Measurements from ENCODE around the gene DENND5B.
"Not testable (repeated sequence)": the region's sequence is repeated elsewhere in the genome, so short reads cannot be mapped to it uniquely, and the experiment has no call there.

The DENND5B gene

DNA sequence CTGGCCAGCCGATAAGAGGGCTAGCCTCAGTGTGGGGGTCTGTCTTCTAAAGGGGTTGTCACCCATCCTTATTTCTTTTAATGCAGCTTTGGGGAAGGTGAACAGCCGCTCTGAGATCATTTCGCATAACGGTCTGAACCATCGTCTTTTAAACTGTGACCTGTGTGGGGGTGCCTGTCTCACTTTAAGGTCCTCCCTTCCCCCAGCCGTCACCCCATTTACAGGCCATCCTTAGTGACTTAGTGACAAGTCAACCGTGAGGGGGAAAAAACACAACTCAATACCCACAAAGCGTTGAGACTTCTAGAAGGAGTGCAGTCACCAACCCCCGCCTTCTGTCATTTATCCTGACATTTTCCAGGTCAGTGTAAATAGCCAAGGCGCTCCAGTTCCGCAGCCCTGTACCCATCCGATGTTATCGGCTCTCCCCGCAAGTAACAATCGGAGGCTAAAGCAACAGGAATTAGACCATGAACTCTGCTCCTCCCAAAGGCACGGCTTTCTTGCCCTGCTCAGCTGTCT lies 505 bp upstream of the DENND5B start:
- no peak for DNase-seq (ENCODE audit: low read depth)

- DNase-seq (ENCODE audit: low read depth), result peak; percentile 77
Measured at GRCh38 chr12:31589904-31590641, 863 bp downstream of the DENND5B start.

GRCh38 chr12:31589598-31589903 lies 1.4 kb downstream of the DENND5B start:
- no peak for DNase-seq (ENCODE audit: low read depth)

DNA sequence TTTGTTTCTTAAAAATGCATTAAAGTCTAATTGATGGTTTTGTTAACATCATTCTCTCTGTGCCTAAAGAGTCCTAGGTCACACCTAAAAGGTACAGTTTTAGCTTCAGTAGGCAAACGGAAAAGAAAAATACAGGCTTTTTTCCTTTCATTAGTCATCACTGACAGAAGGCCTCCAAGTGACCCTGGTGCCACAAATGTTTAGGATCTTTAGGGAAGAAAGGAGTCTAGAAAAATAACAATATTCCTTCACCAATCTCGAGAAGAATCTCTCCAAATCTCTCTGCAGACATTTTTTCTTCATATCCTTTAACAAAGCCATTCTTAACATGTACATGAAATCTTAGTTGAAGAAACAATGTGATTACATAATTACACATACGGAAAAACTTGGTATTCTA lies 2.0 kb downstream of the DENND5B start:
- no peak for DNase-seq (ENCODE audit: low read depth)

DNA sequence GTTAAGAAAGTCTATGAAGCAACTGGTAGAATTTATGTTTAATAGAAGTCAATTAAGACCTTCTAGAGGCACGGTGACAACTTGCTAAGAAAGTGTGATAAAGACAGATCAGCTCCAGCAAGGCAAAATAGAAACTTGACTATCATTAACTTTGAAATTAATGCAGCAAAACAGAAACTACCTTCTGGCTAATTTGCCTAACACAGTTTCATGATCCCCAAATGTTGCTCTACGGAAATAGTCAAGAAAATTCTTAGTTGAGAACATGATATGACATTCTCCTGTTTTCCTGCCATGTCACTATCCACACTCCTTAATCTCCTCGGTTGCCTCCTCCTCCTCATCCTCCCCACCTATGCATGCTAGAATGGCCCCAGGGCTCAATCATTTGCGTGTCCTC lies 4.2 kb downstream of the DENND5B start:
- no peak for DNase-seq (ENCODE audit: low read depth)

- no peak for DNase-seq (ENCODE audit: low read depth)
Measured at GRCh38 chr12:31585895-31586294, 5.0 kb downstream of the DENND5B start.

- DNase-seq (ENCODE audit: low read depth), result peak; percentile 90
Measured at GRCh38 chr12:31585271-31585670, 5.7 kb downstream of the DENND5B start.

DNA sequence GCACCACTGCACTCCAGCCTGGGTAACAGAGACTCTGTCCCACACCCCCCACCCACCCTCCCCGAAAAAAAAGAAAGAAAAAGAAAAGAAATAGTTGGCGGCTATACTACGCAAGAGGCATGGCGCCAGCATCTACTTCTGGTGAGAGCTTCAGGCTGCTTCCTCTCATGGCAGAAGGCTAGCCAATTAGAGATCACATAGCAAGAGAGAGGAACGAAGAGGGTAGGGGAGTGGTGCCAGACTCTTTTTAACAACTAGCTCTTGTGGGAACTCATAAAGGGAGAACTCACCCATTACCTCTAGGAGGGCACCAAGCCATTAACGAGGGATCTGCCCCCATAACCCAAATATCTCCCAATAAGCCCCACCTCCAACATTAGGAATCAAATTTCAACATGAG lies 6.2 kb downstream of the DENND5B start:
- no peak for DNase-seq (ENCODE audit: low read depth)

DNA sequence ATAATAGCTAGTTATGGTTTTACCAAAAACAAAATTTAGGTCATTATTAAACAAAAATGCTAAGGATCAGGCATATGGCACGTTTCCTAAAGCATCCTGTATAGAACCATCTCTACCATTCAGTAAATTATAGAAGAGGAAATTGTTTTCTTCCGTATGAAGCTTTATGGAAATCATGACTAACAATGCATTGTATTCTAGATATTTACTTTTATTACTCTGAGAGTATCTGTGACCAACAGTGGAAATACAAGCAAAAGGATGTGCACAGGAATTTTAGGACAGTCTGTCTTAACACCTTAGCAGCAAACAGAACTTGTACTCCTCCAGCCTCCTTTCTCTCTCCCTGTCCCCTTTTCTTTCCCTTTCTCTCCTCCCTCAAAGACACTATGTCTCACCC lies 7.1 kb downstream of the DENND5B start:
- DNase-seq (ENCODE audit: low read depth), result no peak

GRCh38 chr12:31582155-31582554 lies 8.8 kb downstream of the DENND5B start:
- no peak for DNase-seq (ENCODE audit: low read depth)

- no peak for DNase-seq (ENCODE audit: low read depth)
Measured at GRCh38 chr12:31578632-31579031, 12.3 kb downstream of the DENND5B start.

DNA sequence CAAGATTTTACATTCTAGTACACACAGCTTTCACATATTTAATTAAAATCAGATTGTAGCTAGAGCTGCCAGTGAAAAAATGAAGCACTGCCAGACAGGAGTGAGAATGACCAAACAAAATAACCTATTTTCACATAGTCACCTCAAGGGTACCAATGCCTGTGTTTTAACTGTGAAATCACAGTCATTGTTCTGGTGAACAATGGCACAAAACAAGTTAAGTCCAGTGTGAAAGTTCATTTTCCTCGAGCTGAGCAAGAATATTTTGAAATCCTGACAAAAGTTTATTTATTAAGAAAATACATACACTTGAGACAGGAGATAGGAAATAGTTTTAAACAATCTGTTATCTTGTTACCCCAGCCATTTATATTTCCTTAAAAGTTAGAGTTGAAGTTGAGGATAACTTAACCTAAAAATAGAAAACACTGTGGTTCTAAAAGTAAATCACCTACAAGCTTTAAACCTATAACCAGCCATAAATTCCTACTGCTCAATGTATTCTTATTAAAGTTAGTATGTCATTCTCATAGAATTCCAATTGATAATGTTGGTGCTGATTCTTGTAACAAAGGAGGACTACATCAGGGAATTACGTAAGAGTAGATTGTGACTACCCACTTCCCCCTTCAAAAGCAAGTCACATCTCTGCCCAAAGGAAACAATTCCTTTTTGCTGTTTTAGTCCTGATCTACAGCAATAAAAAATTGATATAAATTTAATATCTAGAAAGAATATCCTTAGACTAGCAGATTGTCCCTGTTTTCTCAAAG lies 15.9 kb downstream of the DENND5B start:
- no peak for DNase-seq (ENCODE audit: low read depth)

GRCh38 chr12:31574367-31574766 lies 16.6 kb downstream of the DENND5B start:
- not testable (repeated sequence) for DNase-seq (ENCODE audit: low read depth)

DNA sequence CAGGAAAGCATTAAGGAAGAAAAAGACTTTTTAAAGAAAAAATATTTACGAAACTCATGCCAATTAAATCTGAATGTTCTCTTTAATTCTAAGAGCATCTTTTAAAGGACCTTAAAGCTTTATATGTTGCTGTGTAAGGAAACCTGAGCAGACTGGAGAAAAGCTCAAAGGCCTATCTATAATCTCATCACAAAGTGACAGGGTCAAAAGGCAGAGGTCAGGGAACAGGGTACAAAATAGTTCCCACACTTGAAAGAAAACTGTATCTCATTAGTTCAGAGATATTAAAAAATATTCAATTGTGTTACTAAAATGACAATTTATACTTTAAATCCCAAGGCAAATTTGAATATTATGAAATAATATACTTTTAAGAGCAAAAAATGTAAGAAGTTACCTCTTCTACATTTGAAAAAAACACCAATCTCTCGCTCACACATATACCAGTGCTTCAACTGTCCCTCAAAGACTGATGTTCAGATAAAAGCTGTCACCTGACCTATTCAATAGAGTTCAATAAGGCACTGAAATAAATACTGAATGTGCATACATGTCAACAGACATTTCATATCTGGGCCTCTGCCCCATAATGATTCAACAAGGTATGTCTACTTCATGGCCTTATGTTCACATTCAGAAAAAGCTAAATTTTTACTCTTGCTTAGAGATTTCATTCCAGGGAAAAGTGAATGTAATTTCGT lies 17.9 kb downstream of the DENND5B start:
- DNase-seq (ENCODE audit: low read depth), result no peak

GRCh38 chr12:31570880-31571279 lies 20.1 kb downstream of the DENND5B start:
- DNase-seq (ENCODE audit: low read depth), result no peak

DNA sequence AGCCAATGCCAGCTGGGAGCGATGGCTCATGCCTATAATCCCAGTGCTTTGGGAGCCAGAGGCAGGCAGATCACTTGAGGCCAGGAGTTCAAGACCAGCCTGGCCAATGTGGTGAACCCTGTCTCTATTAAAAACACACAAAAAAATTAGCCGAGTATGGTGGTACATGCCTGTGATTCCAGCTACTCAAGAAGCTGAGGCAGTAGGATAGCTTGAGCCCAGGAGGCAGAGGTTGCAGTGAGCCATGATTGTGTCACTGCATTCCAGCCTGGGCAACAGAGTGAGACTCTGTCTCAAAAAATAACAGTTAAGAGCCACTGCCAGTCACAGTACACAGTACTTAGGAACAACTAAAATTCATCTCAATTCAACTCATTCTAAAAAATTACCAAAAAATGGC lies 21.4 kb downstream of the DENND5B start:
- not testable (repeated sequence) for DNase-seq (ENCODE audit: low read depth)

DNA sequence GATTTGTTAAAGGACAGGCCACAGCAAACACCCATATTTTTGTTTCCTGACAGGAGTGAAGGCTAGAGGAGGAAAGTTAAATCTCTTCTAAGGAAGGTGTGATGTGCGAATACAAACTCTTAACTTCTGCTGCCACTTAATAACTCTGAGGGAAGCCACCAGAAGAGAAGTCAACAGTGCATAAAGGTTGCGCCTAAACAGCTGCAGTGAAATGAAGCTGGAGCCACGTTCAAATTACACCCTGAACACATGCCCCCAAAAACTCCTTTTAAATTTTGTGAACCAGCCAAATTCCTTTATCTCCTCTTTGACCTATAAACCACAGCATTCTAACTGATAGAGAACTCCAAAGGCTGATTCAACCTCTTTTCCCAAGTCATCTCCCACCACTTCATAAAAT lies 22.4 kb downstream of the DENND5B start:
- DNase-seq (ENCODE audit: low read depth), result no peak

DNA sequence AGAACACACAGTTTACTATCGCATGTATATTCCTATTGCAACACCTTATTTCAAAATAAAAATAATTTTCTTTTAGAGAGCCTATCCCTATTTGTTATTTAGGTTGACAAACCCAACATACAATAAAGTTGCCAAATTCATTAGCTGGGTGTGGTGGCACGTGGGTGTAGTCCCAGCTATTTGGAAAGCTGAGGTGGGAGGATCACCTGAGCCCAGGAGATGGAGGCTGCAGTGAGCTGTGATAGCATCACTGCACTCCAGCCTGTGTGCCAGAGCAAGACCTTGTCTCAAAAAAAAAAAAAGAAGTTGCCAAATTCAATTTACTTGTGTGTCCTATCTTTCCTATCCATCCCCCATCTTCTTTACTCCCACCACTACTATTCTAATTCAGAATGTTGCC lies 23.9 kb downstream of the DENND5B start:
- no peak for DNase-seq (ENCODE audit: low read depth)

GRCh38 chr12:31566547-31566946 lies 24.4 kb downstream of the DENND5B start:
- DNase-seq (ENCODE audit: low read depth), result no peak

GRCh38 chr12:31562594-31563328 lies 28.2 kb downstream of the DENND5B start:
- no peak for DNase-seq (ENCODE audit: low read depth)

DNA sequence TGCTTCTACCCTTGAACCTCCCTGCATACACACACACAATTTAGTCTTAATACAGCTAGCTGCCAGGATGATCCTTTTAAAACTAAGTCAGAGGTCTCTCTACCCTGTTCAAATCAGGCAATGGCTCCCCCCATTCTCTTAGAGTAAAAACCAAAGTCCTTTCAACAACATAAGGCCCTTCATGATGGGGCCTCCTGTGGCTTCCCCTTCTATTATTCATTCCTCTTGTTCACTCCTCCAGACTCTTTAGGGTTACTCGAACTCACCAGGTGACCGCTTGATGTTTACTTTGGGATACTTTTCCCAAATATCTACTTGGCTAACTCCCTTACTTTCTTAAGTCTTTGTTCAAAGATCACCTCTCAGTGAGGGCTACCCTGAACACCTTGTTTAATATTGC lies 30.4 kb downstream of the DENND5B start:
- no peak for DNase-seq (ENCODE audit: low read depth)

GRCh38 chr12:31558521-31558920 lies 32.4 kb downstream of the DENND5B start:
- DNase-seq (ENCODE audit: low read depth), result no peak

Measured in HS-27A (cell line).